OCI-LY3 (cell line): ENCODE results near the gene FAT1.

Experiments
- EZH2phosphoT487 ChIP-seq: fragments of 200-600 bp; shearing (Covaris generic); IDR thresholded peaks from 2 replicates; pipeline ENCODE4 v1.6.1; 2018; ENCODE audit warnings: antibody characterized with exemption, mixed run types, low read depth
- TF ChIP-seq, protein P1 (sequence below): fragments of 200-600, 300-600 bp; sonication (generic); IDR thresholded peaks from 2 replicates; pipeline ENCODE4 v1.5.1; 2014; ENCODE audit warnings: antibody characterized with exemption, low read length, low read depth

- TF ChIP-seq, protein P1, sequence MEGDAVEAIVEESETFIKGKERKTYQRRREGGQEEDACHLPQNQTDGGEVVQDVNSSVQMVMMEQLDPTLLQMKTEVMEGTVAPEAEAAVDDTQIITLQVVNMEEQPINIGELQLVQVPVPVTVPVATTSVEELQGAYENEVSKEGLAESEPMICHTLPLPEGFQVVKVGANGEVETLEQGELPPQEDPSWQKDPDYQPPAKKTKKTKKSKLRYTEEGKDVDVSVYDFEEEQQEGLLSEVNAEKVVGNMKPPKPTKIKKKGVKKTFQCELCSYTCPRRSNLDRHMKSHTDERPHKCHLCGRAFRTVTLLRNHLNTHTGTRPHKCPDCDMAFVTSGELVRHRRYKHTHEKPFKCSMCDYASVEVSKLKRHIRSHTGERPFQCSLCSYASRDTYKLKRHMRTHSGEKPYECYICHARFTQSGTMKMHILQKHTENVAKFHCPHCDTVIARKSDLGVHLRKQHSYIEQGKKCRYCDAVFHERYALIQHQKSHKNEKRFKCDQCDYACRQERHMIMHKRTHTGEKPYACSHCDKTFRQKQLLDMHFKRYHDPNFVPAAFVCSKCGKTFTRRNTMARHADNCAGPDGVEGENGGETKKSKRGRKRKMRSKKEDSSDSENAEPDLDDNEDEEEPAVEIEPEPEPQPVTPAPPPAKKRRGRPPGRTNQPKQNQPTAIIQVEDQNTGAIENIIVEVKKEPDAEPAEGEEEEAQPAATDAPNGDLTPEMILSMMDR: no peak
- TF ChIP-seq EZH2phosphoT487: no peak
Measured at GRCh38 chr4:186619088-186619487, 104.6 kb downstream of the FAT1 start.
